SIG-M5 treated with dmso at 0.1 percent for 504 hours (cell line): ENCODE measurements around the gene KCNQ2.
A peak's percentile ranks its signal among the peaks of the same experiment; 100 is the strongest.

ENCODE experiments used
- DNase-seq: peaks from one replicate; lab custom pipeline; 2025; ENCODE audit not compliant: unreplicated experiment; lab: John Stamatoyannopoulos, UW

KCNQ2 gene

DNA sequence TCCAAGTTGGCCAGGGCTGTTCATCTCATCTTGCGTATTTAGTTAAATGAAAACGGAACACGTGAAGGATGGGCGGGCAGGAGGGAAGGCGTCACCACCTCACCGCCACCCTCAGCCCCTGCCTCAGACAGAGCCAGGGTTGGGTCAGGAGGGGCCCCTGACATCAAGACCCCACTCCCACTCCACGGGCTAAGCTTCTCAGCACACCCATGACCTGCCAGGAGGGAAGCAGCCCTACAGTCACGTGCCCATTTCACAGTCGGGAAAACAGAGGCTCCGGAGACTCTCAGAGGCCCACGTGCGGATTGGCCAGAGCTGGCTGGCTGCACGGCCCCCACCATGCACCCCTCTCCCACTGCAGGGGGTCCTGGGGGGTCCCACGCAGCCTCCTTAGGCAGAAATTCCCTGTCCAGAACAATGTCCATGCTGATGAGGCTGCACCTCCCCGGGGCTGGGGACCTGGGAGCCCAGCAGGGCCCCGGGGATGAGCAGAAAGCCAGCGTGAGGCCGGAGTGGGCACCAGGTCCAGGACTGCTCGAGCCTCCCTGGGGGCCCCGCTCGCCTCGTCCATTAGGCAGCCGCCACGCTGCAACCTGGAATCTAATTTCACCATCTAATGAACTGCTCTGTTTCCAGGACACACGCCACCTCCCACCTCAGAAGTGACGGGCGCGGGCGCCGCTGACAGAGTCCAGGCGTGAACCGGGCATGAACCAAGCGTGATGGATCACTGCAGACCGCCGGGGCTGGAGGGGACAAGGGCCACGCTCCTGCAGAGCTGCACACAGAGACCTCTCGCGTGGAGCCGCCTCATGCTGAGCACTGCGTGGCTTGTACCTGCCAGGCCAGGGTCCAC, 15.8 kb downstream of the KCNQ2 start:
- DNase-seq: no peak

DNA sequence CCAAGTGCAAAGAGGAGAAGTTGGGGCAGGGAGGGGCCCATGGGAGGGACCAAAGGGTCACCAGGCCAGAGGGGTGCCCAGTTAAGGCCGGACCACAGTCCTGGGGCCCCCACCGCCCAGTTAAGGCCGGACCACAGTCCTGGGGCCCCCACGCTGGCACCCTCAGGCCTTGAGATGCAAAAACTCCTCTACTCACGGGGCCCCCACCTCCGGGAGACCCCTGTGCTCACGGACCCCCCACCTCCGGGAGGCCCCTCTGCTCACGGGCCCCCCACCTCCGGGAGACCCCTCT, 16.9 kb downstream of the KCNQ2 start:
- no peak for DNase-seq

DNA sequence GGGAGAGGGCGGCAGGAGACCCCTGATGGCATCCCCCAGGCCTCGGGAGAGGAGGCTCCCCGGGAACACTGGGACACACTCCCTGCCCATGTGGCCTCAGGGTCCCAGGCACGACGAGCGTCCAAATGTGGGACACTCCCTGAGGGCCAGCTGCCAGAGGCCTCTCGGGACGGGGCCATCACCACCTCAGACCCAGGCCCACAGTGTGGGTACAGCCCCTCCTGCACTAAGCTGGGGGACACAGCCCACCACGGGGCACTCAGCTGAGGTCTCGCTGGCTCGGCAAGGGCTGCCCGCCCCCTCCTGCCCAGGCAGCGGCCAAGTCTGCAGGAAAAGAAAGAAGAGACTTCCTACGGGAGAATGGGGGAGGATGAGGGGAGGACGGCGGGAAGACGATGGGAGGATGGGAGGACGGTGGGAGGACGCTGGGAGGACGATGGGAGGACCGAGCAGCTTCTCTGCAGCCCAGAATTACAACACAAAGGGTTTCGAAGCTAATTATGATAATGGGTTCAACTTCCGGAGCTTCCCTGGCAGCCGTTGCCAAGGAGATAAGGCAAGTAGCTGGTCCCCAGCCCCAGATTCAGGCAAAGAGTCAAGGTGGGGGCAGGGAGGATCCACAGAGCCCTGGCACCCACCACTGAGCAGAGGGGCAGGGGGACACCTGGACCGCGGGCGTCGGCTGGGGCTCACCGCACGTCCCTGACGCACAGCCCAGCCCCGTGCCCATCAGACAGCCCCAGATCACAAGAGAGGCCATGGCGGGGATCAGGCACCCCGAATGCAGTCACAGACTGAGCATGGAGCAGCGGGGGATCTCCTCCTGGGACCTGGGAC, 17.5 kb downstream of the KCNQ2 start:
- DNase-seq: no peak

DNA sequence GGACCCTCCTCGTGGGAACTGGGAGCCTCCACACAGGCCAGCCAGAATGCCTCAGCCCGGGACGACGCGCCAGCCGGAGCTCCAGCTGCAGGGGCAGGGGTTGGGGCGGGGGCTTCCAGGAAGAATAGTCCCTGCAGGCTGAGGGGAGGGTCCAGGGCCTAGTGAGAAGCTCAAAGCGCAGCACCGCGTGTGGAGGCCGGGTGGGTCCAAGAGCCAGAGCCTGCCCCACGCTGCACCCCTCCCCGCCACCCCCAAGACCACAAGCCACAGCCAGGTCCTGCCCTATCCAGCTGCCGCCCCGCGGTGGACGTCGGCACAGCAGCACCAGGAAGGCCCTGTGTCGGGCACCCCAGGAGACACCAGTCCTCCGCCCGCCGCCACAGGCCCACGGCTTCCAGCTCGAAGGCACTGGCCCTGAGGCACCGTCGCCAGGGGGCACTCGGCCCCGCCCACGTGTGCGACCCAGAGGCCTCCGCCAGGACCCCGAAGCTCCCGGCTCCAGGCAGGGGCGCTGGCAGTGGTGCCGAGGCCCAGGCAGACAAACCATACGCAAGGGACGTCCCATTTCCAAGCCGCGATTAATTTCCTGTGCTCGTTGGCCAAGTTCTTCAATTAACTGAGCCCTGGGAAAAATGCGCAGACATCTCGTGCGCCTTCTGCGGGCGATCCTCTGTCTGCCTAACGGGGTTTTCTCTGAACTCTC, 19.5 kb downstream of the KCNQ2 start:
- DNase-seq: no peak

DNA sequence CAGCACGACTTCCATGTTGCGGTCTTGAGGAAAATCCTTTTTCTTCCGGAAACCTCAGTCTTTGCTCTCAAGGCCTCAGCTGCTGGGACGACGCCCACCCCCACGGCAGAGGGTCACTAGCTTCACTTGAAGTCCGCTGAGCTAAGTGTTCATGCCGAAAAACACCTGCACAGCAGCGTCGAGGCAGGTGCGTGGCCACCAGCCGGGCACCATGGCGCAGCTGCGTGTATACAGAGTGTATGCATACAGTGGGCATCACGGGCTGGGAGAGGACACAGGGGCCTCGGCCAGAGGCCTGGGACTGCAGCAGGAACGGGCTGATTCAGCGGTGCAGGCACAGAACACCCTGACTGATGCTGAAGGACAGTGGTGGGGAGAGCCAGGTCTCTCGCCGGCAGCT, 20.1 kb downstream of the KCNQ2 start:
- no peak for DNase-seq

DNA sequence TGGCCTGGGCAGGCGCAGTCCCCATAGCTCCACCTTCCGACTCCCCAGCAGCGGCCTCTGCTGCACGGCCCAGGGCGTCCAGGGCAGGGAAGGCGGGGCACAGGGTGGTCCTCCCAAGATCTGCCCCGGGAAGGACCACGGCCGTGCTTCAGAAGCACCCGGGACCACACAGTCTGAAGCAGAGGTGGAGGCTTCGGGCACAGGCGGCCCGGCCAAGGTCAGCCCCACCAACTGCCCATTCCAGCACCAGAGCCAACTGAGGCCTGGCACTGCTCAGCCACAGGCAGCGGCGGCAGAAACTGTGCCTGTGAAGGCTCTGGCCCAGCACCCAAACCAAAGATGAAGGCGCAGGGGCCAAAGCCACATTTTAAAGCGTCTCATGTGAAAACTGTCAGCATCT, 20.6 kb downstream of the KCNQ2 start:
- no peak for DNase-seq

DNA sequence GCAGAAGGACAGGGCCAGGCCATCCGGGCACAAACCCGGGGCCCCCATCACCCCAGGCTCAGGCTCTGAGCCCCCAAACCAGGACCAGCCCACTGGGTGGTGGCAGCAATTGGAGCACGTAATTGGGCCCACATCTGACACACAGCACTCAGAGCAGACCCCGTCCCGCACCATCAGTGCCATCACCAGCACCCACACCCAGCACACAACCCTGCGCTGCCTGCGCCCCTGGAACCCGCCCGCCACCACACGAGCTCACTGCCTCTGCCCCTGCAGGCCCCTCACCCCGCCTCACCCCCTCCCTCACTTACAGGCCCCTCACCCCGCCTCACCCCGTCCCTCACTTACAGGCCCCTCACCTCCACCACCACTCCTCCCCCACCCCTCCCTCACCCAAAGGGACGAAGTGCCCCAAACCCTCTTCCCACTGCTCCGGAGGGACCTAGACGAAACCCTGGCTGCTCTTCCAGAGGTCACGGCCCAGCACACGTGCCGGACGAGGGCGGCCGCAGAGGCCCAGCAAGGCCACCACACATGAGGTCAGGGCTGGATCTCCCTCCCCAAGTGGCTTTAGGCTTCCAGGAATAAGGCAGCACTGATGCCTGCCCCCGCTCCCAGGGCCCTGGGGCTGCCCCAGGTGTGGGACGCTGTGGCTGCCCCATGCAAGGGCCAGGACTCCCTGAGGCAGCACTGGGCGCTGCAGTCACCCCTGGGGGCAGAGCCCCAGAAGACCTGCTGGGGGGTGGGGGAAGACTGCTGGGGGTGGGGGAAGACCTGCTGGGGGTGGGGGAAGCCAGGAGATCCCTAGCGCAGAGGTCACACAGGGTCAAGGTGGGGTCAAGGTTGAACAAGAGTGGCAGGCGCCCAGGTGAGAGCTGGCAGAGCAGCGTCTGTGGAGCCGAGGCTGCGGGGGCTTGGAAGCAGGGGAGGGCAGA, 22.4 kb downstream of the KCNQ2 start:
- no peak for DNase-seq

DNA sequence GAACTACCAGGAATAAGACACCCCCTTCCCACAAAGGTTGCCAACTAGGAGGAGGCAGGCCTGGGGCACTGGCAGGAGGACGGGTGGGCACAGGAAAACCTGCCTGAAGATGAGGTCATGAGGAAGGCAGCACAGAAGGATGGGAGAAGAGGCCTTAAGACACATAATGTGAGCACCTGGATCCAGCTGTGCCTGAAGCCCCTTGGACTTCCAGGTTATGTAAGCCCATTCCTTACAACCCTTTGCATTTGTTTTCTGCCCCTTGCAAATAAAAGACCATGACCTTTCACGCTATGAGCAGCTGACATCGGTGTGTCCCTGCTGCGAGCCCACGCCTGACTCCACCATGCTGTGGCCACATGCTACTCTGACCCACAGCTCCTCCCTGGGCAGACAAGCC, 23.4 kb downstream of the KCNQ2 start:
- no peak for DNase-seq

DNA sequence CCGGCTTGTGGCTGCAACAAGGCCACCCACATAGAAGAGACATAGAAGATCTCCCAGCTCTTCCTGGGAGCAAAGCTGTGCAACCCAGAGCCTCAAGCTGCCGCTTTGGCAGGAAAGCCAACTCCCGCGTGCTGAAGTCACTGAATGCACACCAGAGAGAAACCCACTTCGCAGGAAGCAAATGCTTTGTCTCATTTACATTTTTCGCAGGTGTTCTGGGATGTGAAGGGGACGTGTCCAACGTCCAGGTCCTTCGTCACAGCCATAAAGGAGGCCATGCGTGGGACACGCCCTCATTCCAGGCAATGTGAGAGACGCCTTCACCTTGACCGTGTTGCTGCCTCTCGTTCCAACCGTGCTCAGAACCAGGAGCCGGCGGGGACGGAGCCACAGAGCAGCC, 24.4 kb downstream of the KCNQ2 start:
- no peak for DNase-seq

DNA sequence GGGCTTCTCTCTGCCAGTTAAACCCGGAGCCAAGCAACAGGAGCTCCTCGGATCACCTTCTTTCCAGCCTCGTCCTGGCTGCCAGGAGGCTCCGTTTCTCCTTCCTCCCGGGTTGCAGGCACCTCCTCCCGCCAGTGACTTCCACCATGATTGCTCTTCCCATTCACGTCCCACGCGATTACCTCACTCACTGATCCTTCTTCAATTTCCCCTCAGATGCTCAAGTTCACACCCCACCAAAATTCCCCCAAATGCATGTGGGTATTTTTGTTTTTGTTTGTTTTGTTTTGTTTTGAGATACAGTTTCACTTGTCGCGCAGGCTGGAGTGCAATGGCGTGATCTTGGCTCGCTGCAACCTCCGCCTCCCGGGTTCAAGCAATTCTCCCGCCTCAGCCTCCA, 25.1 kb downstream of the KCNQ2 start:
- no peak for DNase-seq

DNA sequence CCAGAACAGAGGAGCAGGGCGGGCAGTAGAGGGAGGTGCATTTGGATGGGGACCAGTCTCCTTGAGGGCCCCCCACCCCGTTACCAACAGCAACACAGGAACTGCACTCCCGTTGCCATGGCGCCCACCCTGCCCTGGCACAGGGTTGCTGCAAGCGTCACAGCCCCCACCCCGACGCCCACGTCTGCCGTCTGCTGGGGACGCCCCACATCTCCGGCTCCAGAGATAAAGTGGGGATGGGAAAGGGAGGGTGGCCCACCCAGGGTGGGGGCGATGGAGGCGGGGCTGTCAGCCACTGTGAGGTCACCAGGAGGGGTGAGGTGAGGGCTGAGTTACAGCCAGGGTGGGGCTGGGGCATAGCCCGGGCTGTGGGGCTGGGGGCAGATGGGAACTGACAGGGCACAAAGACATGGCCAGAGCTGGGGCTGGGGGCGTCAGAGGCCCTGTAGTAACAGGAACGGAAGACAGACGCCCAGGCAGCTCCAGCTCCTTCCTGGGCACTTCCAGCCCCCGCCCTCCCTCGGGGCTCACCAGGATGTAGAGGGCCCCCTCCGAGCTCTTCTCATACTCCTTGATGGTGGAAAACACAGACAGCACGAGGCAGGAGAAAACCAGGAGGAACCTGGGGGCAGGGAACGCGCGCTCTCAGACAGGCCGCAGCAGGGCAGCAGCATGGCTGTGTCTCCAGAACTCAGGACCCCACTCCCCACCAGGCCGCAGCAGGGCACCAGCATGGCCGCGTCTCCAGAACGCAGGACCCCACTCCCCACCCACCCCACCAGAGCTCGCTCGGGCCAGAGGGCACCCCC, 26.0 kb downstream of the KCNQ2 start:
- no peak for DNase-seq

DNA sequence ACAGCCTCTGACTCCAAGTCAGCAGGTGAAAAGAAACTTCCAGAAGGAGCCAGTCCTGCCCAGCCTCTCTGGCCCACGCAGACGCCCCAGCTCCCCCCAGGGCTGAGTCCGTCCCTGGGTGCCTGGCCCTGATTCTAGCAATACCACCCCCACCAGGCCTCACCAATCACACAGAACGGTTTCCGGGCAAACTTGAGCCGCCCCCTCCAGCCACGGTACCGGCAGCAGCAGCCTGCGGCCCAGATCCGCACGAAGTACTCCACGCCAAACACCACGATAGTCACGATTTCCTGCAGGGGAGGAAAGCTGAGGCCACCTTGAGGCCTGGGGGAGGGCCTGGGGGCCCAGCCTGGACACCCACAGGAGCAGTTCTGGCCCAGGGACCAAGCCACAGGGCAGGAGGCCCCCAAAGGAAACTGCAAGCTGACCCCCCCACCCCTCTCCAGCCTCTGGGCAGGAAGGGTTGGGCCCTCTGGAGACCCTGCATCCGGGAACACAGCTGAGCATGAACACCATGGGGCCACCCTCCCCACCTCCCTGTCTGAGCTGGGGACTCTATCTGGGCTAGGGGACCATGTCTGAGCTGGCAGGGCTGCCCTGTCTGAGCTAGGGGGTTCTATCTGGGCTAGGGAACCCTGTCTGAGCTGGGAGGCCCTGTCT, 27.2 kb downstream of the KCNQ2 start:
- DNase-seq: no peak

DNA sequence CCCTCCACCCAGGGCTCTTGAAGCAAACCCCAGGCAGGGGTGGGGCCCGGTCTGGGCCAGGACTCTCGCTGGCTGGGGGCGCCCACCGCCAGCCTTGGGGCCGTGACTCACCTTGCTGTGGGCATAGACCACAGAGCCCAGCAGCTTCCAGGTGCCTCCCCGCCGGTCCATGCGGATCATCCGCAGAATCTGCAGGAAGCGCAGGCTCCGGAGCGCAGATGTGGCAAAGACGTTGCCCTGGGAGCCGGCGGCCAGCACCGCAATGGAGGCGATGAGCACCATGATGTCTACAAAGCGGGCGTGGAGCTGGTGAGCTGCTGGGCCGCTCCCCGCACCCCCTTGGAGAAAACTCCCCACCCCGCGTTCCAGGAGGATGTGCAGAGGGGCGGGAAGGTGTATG, 27.9 kb downstream of the KCNQ2 start:
- DNase-seq: no peak

DNA sequence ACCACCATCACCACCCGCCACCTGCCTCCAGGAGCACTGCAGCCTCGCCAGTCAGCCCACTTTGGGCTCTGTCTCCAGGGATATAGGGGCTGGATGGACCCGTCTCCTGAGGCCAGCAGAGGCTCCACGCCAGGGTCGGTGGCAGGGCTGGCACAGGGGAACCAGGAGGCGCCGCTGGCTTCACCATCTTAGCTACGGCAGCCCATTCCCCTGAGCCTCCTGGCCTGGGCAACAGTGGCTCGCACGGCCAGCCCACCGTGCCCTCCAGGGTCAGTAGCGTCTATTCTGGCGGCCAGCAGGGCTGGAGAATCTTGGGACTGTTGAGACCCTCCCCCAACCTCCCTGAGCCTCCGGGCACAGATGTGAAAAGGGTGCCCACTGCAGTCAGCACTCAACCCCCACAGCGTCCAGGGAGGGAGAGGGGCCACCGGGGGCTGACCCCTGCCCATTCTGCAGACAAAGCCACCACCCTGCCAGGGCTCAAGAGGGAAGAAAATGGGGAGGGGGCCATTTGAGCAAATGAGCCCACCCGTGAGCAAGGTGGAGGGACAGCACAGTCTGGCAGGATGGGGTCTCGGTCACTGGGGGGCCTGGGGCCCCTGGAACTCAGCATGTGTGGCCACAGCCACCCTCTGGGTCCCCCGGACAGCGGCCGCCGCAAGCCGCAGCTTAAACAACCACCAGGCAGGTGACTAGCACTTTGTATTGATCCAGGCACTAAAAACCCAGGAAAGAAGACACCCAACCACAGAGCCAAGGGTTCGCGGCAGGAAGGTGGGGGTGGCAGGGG, 28.7 kb downstream of the KCNQ2 start:
- no peak for DNase-seq

DNA sequence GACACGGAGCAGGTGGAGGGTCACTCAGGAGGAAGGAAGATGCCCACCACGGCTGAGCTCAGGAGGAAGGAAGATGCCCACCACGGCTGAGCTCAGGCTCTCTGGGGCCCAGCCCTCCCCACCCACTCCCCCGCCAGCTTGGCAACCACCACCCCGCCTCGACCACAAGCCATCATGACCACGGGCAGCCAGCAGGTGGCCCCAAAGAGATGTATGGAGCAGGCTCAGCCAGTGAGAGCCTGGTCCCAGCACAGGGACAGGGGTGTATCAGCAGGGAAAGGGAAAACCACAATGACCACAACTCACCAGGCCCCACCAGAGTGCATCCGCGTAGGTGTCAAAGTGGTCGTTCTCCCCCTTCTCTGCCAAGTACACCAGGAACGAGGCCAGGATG, 30.4 kb downstream of the KCNQ2 start:
- DNase-seq: peak; percentile 55

DNA sequence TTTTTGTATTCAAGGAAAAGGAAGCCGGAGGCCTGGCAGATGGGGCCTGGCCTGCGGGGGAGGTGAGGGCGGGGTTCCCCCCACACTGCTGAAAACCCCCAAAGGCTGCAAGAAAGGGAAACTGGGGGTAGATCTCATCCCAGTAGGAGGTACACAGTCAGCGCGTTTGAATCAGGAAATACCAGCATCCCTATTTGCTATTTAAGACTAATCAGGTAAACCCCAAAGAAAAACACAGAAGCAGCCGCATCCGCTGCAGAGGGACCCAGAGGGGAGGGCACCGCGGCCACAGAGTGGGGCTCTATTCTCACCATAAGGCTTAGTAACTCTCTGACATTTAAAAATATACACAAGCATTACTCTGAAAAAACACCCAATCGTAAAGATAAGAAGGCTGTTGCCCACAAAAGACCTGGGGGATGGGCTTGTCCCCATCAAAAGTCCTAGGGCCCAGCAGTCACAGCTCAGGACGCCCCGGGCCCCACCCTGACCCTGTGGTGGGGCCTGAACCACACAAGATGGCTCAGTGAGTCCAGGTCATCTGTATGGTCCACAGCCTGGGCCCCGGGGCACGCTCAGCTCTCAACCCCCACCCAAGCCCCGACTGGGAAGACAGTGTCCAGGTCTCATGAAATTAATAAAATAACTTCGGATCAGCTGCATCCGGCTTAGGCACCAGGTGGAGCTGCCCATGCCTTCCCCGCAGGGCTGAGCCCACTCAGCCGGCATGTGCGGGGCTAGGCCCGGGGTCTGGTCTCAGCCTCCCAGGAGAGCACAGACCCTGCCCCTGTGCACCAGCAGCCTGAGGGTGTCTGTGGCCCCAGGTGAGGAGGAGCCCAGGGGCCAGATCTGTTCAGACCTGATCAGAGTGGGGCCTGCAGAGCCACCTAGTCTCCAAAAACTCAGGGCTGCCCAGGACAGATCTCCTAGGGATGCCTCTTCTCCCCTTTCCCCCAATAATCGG, 31.0 kb downstream of the KCNQ2 start:
- DNase-seq: no peak

DNA sequence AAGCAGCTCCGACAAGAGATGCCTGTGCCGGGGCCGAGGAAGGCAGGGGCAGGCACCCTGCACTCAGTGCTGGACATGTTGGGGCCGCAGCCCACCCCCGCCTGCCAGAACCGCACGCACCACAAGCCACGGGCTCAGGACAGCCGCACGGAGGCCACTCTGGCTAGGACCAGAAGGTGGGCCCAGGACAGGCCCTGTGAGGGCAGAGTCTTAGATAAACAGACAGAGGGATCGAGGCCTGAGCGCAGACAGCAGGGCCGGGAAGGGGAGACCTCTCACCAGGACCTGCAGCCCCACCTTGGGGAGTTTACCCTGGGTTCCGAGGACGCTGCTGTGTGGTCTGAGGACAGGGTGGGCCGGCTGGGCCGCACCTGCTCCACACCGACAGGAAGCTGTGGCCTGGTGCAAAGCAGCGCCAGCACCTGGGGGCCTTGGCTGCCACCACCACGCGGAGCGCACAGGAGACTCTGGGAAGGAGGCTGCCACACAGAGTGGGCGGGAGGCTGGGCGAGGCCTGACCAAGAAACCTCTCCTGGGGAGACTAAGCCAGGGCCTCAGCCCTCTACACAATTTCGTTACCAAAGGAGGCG, 32.0 kb downstream of the KCNQ2 start:
- DNase-seq: no peak
